Measurements from ENCODE around the gene CIT.

CIT gene

DNA sequence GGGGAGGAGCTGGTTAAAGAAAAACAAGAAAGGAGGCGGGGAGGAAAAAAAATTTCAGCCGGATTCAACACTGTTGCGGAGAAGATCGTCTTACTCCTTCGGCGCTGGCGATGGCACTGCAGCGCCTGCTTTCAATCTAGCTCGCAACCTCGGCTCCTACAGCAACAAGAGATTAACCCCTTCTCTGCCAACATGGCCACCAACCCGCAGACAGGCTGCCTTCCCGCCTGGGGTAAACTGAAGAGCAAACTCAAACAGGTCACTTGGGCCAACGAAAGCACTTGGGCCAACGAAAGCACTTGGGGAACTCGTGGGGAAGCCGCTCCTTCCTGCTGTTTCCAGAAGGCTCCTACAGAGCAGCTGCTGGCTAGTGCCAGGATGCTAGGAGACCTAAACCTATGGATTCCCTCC lies 73.7 kb downstream of the CIT start:
- no peak for DNase-seq

DNA sequence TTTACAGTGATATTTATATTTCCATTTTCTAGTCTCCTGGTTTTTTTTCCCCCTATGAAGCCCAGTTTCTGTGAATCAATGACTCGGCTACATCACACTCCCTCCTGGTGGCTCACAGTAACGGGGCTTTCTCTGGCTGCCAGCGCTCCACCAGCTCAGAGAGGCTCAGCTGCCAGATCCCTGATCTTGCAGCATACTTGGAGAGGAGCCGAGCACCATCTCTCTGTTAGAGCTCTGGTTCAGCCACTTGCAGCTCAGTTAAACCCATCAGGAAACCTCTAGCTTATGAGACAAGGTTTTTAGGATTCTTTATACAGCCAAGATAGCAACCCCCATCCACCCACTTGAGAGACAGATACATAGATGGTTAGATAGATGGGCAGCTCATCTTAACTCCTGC lies 74.6 kb downstream of the CIT start:
- no peak for DNase-seq

DNA sequence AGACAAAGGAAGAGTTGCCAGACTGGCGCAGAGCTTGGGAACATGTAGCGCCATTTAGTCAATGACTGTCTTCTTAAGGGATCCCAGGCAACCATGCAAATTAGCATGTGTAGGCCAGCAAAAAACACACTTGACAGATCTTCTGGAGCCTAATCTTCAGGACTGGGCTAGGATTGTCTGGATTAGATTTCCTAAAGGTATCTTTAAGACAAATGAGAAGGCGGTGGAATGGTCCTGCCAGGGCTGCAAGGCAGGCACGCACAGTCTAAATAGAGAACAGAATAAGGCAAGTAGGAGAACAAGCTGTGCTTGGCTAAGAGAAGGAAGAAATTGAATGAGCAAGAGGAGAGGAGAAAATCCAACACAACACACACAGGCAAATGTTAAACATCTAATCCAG lies 80.0 kb downstream of the CIT start:
- no peak for DNase-seq

DNA sequence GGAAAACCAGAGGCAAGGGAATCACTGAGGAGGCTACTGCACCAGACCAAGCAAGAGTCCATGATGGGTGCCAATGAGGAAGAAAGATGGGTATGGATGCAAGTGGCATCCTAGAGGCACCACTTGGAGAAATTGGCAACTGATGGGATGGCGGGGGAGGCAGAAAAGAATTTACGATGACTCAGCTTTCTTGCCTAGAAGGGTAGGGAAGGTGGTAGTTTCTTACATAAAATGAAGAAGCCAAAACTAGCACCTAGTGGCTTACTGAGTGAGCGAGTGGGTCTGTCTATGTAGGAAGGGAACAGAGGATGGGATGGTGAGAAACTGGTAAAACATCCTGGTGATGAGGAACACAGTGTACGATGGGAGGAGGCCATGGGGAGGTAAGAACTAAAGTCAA lies 80.8 kb downstream of the CIT start:
- DNase-seq: no peak

DNA sequence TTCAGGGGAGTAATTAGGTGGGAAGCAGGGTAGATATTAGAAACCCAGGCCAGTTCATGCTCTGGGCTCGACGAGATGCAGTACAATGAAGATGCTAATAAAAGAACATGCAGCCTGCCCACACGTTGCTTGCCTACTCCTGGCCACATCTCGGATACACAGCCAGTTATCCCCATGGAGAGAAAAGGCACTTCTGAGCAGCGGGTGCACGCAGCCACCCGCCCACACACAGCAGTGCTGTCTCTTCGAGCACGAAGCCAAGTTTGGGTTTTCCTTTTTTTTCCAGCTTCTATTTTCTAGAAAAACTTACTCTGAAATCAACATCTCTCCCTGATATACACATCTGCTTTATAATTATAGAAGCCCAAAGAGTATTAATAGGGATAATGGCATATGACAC lies 85.7 kb downstream of the CIT start:
- DNase-seq: no peak

DNA sequence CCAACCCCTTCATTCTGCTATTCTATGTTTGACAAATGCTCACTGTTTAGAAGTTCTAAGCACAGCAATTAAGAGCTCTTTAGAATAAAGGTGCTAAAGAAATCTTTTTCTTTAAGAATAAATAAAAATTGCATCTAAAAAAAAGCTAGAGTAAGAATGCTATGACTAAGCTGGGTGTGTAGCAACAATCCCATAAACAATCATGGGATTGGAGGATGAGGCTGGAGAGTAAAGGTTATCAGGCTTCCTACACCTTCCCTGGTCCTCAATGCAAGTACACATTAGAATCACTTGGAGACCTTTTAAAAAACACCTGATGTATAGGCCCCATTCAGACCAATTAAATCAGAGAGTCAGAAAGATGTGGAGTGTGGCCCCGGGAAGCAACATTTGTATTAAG lies 88.3 kb downstream of the CIT start:
- no peak for DNase-seq

DNA sequence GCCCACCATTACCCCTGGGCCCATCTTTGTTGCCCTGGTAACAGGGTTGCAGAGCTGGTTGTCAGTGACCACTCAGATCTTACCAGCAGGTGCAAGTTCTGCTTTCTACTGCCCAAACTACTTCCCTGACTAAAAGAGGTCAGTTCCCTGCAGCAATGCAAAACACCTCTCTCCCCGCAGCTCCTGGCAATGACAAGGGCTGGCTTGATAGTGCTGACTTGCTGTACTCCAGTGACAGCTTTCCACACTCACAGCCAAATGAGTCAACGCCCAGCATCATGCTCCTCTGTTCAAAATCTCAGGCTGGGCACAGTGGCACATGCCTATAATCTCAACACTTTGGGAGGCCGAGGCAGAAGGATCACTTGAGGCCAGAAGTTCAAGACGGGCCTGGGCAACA lies 90.6 kb downstream of the CIT start:
- DNase-seq: no peak

DNA sequence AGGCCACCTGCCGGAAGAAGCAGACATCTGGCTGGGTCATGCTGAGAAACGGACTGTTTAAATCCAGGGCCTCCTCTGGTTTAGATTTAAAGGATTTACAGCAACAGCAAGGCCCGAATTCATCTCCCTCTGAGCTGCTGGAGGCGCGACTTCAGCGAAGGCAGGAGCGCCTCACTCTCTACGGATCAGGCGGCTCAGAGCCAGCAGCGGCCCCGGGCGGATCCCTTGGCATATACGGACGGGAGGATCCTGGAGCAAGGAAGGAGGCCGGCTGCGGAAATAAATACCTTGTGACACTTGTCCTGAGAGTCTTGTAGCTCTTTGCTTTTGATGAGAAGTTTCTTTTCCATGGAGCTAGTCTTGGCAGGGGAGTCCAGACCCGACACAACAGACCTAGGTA lies 92.4 kb downstream of the CIT start:
- no peak for DNase-seq

DNA sequence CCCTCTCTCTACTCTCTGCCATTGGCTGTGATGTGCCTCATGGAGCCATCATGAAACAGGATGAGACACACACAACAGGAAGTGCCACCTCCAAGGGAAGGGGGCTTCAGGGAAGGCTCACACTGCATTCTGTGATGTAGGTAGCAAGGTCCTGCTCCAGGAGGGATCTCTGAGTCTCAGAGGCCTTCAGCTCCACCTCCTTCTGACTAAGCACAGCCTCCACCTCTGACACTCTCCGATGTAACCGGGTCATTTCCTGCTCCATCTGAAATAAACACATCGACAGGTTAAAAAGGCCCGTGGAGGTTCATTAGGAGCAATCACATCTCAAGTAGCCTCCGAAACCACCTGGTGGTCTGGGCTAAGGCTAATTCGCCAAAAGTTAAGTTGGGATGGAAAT lies 93.3 kb downstream of the CIT start:
- no peak for DNase-seq

DNA sequence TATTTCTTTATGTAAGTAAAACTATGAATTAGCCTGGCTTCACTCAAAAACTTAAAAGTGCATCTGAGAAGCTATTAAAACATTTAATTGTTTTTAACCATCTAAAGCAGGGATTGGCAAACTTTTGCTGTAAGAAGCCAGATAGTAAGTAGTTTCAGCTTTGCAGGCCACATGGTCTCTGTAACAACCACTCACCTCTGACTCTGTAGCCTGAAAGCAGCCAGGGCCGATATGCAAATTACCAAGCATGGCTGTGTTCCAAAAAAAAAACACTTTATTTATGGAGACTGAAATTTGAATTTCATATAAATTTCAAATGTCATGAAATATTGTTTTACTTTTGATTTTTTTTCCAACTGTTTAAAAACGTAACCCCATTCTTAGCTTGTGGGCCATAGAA lies 95.3 kb downstream of the CIT start:
- DNase-seq: no peak

DNA sequence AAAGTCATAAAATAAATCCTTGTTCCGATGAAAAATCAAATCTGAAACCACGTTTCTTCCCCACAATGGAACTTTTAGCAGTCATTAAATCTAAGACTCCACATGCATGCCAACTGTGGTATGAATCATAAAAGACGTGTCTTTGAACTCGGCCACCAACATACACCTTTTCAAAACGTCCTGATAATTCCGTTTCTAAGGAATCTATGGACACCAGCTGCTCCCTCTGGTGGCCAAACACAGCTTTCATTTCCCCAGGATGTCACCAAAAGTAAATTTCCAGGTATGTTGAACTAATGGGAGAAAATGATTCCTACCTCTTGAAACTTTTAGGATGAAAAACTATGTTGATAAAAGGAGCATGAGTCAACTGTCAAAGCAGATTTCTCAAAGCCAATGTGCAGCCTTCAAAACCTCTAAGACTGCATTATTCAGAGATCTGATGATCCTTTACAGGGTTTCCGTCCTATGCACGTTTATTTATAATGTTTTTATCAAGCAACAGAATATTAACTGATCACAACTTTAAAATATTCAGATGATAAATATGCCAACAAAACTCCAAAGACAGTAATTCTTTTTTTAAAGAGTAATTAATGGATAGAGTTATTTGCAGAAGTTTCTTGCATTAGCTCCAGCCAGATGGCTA lies 96.2 kb downstream of the CIT start:
- DNase-seq: no peak

DNA sequence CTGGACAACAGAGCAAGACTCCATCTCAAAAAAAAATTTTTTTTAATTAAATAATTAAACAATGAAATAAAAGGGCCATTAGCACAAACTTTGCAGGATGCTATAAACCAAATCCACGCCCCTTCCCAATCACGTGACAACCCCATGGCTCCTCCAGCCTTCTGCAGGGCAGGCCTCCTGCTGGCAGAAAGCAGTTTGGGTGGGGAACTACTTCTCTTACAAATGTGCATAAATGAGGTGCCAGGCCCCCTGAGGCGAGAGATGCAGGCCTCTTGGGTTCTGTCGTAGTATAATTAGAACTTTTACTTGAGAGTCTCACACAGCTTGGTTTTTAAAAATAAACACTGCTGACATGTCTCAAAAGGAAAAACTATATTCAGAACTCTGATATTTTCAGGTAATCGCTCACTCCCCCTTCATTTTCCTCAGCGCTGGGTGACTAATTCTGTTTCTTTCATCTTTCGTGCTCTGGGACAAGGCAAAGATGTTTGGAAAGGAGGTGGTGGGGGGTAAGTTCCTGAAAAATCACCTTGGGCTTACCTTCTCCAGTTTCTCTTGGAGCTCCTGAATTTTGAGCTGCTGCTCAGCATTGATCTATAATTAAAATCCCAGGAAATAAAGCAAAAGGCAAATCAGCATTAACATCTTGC lies 101.7 kb downstream of the CIT start:
- no peak for DNase-seq

DNA sequence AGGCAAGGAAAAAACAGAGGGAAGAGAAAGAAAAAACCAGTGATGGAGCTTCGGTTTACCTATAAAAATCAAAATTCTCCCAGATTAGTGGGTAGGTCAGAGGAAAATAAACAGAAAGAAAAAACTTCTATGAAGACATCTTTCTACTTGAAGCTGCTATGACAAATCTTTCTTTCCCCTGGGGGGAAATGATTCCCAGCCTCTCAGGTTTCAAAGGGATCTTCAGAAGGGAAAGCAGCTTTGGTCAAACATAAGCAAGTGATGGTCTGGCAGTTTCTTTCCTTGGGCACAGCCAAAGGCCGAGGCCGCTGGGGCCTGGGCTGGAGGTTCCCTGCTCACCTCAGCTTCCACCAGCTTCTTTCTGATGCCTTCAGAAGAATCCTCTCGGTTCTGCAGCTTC lies 104.7 kb downstream of the CIT start:
- DNase-seq: no peak

DNA sequence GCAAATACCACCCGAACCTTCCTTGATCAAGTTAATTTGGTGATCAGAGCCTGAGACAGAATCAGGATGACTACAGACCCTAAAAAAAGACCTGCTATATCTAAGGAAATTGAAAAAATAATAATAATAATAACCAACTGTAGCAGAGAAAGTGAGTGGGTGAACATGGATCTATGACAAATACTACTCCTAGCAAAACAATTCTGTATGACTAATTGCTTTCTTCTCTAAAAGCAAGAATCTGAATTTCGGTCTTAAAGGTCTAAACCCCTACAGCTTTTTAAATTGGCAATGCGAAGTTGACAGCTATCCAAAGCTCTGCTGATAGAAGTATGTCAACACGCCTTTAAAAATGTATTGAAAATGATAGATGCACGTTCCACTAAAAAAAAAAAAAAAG lies 107.0 kb downstream of the CIT start:
- DNase-seq: no peak

DNA sequence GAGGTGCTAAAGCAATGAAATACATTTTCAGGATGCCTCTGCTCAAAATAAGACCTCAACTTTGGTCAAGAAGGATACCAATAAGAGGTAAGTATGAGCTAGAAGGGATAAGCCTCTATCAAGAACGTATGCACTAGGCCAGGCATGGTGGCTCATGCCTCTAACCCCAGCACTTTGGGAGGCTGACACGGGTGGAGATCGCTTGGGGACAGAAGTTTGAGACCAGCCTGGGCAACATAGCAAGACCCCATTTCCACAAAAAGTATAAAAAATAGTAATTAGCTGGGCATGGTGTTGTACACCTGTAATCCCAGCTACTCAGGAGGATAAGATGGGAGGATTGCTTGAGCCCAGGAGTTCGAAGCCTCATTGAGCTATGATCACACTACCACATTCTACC lies 114.5 kb downstream of the CIT start:
- DNase-seq: no peak

DNA sequence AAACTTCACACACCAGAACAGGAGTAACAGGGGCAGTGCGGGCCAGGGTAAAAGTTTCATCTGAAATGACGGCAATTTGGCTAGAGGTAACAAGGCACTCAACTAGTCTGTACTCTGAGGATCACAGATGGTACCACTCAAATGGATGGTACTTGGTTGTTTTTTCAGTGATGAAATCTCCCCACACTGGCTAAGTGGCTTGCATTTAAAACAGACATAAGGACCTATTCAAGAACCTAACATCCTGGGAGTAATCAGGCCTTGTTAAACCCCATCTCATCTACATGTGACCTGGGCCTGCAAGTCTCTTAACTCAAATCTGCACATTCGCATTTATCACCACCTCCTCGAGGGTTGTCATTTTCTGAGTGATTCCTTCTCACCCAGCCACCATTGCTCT lies 118.4 kb downstream of the CIT start:
- no peak for DNase-seq

DNA sequence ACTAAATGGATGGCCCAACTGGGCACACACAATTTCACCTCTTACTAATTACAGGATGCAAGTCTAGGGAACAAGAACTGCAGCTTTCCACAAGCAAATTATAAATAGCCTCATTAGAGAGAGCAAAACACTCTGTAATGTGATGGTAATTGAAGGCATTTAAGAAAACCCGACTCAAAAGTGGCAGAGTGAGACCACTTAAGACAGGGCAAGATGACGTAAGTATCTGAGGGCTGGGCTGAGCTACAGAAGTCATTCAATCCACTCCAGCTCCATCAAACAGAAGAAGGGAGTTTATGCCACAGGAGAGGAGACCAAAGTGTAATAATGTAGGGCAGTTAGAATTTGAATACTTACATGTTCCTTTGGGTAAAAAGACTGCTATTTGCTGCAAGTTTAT lies 118.9 kb downstream of the CIT start:
- DNase-seq: no peak

DNA sequence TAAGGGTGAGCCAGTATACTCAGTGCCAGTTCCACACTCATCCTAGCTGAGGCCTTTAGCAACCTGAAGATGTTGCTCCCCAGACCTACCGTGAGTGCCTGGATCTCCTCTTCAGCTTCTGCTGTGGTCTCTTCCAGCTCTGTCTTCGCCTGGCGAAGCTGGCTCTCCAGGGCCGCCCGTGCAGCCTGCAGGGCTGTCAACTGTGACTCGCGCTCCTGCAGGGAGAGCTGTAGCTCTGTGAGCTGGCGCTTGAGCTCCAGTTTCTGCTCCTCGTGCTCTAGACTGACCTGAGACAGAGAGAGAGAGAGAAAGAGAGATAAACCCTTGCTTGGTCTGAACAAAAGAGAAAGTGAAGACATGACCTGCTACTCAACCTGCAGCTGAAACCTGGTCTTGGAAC lies 125.2 kb downstream of the CIT start:
- no peak for DNase-seq

DNA sequence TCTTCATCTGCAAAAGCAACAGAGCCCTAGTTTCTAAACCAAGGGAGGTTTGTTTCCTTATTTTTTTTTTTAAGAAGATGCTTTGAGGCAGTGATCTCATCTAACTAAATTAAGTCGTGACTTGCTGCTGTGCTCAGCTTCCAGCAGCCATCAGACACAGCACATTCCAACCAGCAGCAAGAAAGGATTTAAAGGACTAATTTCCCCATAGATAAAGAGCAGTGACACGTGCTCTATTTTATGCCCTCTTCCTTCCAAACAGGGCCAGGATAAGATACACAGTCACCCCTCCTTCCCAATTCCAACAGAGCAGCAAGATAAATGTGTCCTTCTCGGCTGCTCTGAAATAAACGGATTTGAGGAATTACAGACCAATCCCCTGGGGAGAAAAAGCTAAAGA lies 127.5 kb downstream of the CIT start:
- DNase-seq: no peak

DNA sequence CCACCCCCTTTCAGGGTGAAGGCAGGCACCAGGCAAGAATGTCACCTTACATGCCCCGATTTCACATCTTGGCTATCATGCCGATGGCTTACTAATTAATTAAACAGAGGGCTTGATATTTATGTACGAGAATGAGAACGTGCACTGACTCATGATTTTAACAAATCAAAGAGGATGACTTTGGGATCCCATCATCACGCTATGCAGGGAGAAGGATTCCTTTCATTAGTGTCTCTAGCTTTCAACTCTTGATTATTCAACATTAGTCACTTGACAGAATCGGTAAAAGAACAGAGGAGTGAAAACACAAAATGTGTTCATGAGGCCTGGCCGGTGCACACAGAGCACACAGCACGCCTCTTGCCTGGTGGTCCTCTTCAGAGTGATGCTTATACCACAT lies 128.6 kb downstream of the CIT start:
- no peak for DNase-seq

DNA sequence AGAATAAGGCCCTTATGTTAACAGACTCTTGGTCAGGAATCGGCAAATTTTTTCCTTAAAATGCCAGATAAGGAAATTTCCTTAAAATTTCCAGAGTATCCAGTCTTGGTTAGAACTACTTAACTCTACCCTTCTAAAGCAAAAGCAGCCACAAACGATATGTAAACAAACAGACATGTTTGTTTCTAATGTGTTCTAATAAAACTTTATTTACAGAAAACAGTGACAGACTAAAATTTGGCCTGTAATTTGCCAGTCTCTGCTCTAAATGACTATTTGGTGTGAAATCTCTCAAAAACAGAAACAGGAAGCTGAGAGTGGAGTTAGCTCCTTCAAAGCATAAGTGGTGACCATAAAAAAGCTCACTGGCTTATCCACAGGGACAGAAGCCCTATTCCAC lies 131.0 kb downstream of the CIT start:
- no peak for DNase-seq

DNA sequence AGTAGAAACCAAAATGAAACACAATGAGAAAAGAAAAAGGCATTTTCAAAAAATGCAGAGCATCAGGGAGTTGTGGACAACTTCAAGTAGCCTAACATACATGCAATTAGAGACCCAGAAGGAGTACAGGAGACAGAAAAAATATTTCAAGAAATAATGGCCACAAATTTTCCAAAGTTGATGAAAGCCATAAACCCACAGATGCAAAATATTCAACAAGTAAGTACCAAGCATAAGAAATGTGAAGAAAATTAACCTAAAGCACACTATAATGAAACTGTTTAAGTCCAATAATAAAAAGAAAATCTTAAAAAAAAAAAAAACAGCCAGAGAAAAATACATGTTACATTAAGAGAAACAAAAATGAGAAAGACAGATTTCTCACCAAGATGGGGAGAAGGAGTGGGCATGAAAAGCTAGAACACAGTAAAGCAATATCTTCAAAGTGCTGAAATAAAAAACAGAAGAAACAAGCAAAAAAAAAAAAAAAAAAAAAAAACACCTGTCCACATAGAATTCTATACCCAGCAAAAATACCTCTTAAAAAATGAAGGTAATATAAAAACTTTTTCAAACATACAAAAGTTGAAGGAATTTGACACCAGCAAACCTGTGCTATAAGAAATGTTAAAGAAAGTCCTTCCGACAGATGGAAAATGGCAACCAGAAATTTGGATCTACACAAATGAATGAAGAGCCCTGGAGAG lies 132.1 kb downstream of the CIT start:
- DNase-seq: no peak

DNA sequence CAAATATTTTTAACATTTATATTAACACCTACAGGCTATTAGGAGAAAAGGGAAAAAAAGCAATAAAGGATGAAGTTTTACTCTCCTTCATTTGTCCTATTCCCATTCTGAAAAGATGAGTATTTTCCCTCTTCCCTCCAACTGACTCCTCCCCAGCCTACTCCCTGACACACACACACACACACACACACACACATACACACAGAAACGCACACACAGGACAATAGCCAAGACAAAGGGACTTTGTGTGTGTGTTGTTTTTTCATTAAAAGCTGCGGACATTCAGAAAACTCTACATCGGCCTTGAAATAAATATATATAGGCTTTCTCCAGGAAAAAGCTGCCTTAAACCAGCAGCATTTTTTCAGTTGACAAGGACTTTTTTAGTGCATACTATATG lies 134.4 kb downstream of the CIT start:
- DNase-seq: no peak

DNA sequence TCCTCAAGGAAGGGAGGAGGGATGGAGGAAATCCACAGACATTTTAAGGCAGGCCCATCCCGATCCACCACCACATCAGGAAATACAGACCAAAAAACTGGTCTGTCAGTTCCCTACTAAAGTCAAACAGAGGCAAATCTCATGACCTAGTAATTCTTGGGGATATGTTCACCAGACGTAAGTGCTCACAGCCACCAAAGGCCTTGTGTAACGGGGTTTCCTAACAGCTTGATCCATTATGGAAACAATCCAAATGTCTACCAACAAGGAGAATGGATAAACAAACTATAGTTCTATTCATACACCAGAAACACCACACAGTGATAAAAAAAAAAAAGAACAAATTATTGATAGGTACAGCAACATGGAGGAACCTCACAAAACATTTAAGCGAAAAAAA lies 136.3 kb downstream of the CIT start:
- no peak for DNase-seq

DNA sequence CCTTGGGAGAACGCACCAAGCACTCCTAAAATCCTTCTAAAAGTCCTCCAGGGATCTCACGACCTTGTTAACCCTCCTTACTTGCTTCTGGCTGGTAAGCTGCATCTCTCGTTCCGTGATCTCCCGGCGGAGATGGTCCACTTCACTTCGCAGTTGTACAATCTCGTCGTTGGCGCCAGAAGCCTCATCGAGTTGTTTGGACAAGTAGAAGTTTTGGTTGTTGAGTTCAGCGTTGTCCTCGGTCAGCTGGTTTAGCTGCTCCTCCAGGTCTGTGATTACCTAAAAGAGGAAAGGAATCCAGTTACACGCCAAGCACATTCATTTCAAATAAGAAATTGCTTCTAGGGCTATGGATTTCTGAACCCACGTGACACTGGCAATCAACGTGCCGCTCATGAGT lies 142.0 kb downstream of the CIT start:
- DNase-seq: no peak
